Skeletal muscle tissue (tissue), 4 donors: Measurements from ENCODE around the gene TSR3. TPM values are rescaled to one million over a fixed set of nuclear protein-coding genes. Genes with fewer than 3 reads are reported as not detected.

Experiments
- H3K27ac ChIP-seq: one replicate; pipeline ENCODE4 v1.7.0; 2013; ENCODE audit warnings: mild to moderate bottlenecking, low read depth, low read length, inconsistent platforms
- H3K27me3 ChIP-seq, 3 donors: one replicate each; pipeline ENCODE4 v1.7.0; 2013; ENCODE audit warnings: low read length in 3 of 3; ENCODE audit not compliant: control insufficient read depth in 3 of 3, insufficient read depth in 3 of 3
- H3K36me3 ChIP-seq, 3 donors: one replicate each; pipeline ENCODE4 v1.7.0; 2013; ENCODE audit warnings: low read length in 3 of 3; ENCODE audit not compliant: control insufficient read depth in 3 of 3, insufficient read depth in 3 of 3
- H3K4me1 ChIP-seq, 3 donors: one replicate each; pipeline ENCODE4 v1.7.0; 2013; ENCODE audit warnings: low read length in 3 of 3, mild to moderate bottlenecking in 3 of 3; ENCODE audit not compliant: control insufficient read depth in 3 of 3, insufficient read depth in 3 of 3
- H3K4me3 ChIP-seq, 3 donors: one replicate each; pipeline ENCODE4 v1.7.0; 2013; ENCODE audit warnings: low read length in 3 of 3
- H3K9ac ChIP-seq, 3 donors: one replicate each; pipeline ENCODE4 v1.7.0; 2013; ENCODE audit warnings: low read length in 3 of 3, mild to moderate bottlenecking in 3 of 3, moderate library complexity in 2 of 3, low read depth in 1 of 3
- H3K9me3 ChIP-seq, 3 donors: one replicate each; pipeline ENCODE4 v1.7.0; 2013; ENCODE audit warnings: low read length in 3 of 3; ENCODE audit not compliant: control insufficient read depth in 3 of 3
- total RNA-seq: library from RNA; depleted of rRNA; stranded (reverse); fragments of >200 nt; gene quantifications from one replicate; pipeline ENCODE4 v1.2.3, GENCODE V29; 2014
- donor health status: Osteomylitis.

Gene TSR3
- total RNA-seq, 1 donor from 2014 or later: 48.5 TPM

DNA sequence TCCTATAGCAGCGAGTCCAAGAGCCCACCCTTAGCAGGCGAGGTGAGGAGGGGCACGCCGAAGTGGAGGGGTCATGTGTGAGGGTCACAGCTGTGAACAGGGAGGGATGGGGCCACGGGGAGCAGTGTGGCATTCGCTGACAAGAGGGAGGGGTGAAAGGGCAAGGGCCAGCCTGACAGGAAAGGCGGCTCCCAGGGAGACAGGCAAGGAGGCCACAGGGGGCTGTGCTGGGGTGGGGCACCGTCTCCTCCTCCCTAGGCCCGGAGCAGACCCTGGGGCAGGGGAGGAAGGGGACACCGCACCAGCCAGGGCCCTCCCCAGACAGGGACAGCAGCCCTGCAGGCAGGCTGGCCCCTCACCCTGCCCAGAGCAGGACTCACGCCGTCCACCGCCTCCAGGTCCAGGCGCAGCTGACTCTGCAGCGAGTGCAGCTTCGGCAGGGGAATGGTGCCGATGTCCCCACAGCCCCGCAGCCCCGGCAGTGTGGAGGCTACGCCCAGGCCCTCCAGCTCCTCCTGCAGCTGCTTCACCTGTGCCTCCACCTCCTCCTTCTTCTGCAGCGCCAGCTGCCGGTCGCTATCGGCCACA, 15.1 kb upstream of the TSR3 start:
- Histone ChIP-seq H3K9ac (no peak overlapping the region), H3K36me3 (peaks cover 48 to 60% (median 53%) of the 10 kb centered on the region in 3 donors), H3K9me3 (no peaks in the 10 kb centered on the region), H3K4me1 (peaks cover 0 to 5% (median 0%) of the 10 kb centered on the region in 3 donors), H3K27ac (no peak overlapping the region), H3K27me3 (no peaks in the 10 kb centered on the region), H3K4me3 (no peak overlapping the region)

DNA sequence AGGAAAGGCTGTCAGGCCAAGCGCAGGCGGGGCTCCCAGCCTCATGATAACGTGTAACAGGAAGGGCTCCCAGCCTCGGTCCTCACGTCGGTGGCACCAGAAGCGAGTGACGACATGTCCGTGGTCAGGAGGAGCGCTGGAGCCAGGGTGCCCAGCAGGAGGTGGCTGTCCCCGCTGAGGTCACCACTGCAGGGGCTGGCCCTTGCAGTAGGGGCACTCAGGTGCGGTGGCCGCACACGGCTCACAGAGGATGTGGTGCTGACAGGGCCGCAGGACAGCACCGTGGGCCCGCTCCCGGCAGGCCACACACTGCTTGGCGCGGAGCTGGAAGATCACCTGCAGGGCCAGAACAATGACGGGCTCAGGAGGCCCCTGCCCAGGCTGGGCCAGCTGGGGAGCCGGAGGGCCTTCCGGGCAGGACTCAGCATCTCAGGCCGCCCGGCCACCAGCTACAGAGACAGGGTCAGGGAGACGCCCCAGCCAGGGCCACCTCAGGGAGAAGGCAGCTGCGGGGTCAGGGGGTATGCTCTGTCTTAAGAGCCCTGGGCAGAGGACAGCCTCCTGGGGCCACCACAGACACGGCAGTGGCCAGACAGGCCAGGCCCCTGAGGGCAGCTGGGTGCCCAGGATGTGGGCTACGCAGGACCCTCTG, 14.5 kb upstream of the TSR3 start:
- no peak overlapping the region for H3K4me3 ChIP-seq
- H3K4me1 ChIP-seq: peaks cover 0 to 5% (median 0%) of the 10 kb centered on the region in 3 donors
- H3K9ac ChIP-seq: no peak overlapping the region
- H3K36me3 ChIP-seq: peaks cover 48 to 60% (median 51%) of the 10 kb centered on the region in 3 donors
- no peaks in the 10 kb centered on the region for H3K9me3 ChIP-seq
- H3K27me3 ChIP-seq: no peaks in the 10 kb centered on the region
- H3K27ac ChIP-seq: no peak overlapping the region

DNA sequence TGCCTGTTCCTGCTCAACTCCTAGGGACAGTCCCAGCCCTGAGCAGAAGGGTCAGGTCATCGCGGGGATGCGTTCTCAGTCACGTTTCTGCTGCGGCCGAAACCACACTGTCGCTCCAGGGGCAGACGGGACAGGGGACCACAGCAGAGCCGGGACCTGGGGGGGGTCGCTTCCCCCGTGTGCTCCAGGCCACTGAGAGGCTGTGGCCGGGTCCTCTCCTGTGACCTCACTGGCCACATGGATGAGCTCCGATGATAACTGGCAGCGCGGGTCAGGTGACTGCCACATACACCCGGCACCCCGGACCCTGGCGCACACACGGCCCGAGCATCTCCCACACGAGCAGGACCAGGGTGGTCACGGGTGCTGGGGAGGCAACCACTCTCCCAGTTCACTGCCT, 12.8 kb upstream of the TSR3 start:
- Histone ChIP-seq H3K36me3 (peaks cover 44 to 61% (median 50%) of the 10 kb centered on the region in 3 donors), H3K4me1 (peaks cover 0 to 5% (median 0%) of the 10 kb centered on the region in 3 donors), H3K4me3 (no peak overlapping the region), H3K27me3 (no peaks in the 10 kb centered on the region), H3K27ac (no peak overlapping the region), H3K9me3 (no peaks in the 10 kb centered on the region), H3K9ac (no peak overlapping the region)

DNA sequence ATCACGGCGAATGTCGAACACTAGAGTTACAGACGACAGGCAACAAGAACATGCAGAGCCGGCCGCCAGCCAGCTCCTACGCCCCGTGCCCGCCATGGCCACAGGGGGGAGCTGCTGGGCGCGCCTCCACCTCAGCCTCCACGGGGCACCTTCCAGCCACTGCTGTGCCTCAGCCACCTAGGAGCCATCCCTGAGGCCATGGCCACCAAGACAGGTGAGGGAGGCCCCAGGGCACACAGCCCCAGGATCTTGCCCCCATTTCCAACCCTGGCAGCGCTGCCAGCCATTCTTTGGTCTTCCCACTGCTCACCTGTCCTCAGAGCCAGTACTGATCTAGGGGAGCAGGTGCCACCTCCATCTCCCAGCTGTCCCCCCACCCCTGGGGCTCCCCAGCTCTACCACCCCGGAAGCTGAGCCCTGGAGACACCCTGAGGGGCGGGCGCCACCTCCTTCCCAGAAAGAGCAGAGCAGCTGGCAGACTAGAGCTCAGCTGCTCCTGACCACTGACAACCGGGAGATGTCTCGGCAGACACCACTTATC, 11.9 kb upstream of the TSR3 start:
- H3K9ac ChIP-seq: no peak overlapping the region
- H3K36me3 ChIP-seq: peaks cover 44 to 62% (median 50%) of the 10 kb centered on the region in 3 donors
- peaks cover 0 to 5% (median 0%) of the 10 kb centered on the region in 3 donors for H3K4me1 ChIP-seq
- no peaks in the 10 kb centered on the region for H3K9me3 ChIP-seq
- H3K27ac ChIP-seq: no peak overlapping the region
- H3K27me3 ChIP-seq: no peaks in the 10 kb centered on the region
- no peak overlapping the region for H3K4me3 ChIP-seq

DNA sequence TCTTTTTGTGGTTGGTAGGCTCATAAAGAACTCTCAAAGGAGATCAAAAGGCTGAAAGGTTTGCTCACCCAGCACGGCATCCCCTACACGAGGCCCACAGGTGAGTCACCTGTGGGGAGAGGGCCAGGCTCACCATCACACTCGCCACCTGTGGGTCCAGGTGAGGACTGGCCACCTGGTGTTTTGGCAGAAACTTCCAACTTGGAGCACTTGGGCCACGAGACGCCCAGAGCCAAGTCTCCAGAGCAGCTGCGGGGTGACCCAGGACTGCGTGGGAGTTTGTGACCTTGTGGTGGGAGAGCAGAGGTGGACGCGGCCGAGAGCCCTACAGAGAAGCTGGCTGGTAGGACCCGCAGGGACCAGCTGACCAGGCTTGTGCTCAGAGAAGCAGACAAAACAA, 11.1 kb upstream of the TSR3 start:
- peaks cover 44 to 62% (median 53%) of the 10 kb centered on the region in 3 donors for H3K36me3 ChIP-seq
- H3K9me3 ChIP-seq: no peaks in the 10 kb centered on the region
- no peak overlapping the region for H3K4me3 ChIP-seq
- no peak overlapping the region for H3K27ac ChIP-seq
- peaks cover 0 to 7% (median 5%) of the 10 kb centered on the region in 3 donors for H3K4me1 ChIP-seq
- no peaks in the 10 kb centered on the region for H3K27me3 ChIP-seq
- no peak overlapping the region for H3K9ac ChIP-seq

DNA sequence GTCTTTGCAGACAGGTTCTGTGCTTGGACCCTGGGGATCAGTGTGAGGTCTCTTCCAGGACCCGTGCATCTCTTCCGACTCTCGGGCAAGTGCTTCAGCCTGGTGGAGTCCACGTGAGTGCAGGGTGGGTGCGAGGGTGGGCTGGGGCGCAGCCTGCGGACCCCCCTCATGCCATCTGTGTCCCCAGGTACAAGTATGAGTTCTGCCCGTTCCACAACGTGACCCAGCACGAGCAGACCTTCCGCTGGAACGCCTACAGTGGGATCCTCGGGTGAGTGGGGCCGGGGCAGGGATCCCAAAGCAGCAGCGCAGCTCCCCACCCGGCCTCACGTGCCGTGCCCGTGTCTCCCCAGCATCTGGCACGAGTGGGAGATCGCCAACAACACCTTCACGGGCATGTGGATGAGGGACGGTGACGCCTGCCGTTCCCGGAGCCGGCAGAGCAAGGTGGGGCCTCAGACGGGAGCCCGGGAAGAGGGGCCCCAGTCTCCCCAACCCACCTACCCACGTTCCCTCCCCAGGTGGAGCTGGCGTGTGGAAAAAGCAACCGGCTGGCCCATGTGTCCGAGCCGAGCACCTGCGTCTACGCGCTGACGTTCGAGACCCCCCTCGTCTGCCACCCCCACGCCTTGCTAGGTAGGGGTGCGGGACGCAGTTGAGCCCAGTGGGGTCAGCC, 10.1 kb upstream of the TSR3 start:
- Histone ChIP-seq H3K36me3 (peaks cover 39 to 57% (median 49%) of the 10 kb centered on the region in 3 donors), H3K4me3 (no peak overlapping the region), H3K9ac (no peak overlapping the region), H3K4me1 (peaks cover 0 to 7% (median 5%) of the 10 kb centered on the region in 3 donors), H3K27ac (no peak overlapping the region), H3K9me3 (no peaks in the 10 kb centered on the region), H3K27me3 (no peaks in the 10 kb centered on the region)

DNA sequence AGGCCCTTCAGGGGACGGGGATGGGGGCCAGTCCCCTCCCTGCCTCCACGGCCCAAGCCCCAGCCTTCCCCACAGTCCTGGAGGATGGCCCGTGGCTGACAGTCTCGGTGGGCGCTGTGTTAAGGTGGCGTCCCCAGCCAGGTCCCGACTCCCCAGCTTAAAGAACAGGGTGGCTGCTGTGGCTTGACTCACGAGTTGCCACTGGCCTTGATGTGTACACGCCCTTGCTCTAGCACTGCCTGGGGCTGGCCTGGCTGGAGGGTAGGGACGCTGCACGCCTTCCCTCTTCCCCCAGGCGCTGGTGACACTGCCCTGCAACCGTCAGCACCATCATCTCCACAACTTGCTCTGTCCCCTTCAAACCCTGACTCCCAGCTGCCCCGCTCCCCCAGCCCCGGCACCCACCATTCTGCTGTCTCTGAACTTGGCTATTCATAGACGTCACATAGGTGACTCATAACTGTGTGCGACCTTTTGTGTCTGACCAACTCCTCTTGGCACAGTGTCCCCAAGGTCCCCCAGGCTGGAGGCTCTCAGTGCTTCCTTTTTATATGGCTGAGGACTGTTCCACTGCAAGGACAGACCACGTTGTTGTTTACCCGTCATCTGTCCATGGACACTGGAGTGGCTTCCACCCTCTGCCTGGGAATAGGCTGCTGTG, 6.4 kb upstream of the TSR3 start:
- Histone ChIP-seq H3K36me3 (peaks cover 16 to 25% (median 22%) of the 10 kb centered on the region in 3 donors), H3K27me3 (no peaks in the 10 kb centered on the region), H3K9ac (no peak overlapping the region), H3K4me3 (no peak overlapping the region), H3K9me3 (no peaks in the 10 kb centered on the region), H3K4me1 (peaks cover 10 to 34% (median 18%) of the 10 kb centered on the region in 3 donors), H3K27ac (no peak overlapping the region)

DNA sequence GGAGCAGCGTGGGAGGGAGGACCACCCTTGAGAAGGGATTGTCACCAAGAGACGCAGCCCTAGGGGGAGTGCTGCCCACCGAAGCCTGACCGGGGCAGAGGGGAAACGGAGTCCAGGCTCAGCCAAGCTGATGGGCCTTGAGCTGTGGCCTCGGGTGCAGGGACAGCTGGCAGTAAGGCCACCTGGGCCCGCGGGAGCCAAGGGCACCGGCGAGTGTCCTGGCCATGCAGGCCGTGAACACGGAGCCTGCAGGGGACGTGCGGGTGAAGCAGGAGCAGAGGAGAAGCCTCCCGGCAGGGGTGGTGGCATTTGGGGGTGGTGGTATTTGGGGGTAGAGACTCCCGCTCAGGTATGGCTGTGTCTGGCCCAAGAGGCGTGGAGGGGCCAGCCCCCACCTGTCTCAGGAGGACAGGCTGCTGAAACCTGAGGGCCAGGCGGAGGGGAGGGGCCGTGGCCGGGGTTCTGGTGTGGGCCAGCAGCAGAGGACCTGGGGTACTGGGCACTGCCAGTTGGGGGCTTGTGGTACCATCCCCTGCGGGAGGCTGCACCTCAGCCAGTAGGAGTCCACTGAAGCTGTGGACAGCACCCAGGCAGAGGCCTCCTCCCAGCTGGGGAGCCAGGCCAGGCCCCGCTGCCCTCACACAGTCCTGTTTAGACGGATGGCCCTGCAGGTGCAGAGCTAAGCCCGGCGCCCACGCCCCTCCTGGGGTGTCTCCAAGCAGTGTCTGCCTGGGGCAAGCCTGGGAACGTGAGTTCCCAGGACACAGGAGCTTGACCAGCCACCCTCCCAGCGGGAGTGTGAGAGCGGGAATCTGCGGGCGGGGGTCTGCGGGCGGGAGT, 4.6 kb upstream of the TSR3 start:
- Histone ChIP-seq H3K36me3 (peaks cover 3 to 13% (median 10%) of the 10 kb centered on the region in 3 donors), H3K9me3 (no peaks in the 10 kb centered on the region), H3K4me1 (peaks cover 21 to 43% (median 23%) of the 10 kb centered on the region in 3 donors), H3K27me3 (no peaks in the 10 kb centered on the region), H3K4me3 (no peak overlapping the region), H3K9ac (peak overlapping the region in 1 of 3 donors; percentile 8), H3K27ac (no peak overlapping the region)

DNA sequence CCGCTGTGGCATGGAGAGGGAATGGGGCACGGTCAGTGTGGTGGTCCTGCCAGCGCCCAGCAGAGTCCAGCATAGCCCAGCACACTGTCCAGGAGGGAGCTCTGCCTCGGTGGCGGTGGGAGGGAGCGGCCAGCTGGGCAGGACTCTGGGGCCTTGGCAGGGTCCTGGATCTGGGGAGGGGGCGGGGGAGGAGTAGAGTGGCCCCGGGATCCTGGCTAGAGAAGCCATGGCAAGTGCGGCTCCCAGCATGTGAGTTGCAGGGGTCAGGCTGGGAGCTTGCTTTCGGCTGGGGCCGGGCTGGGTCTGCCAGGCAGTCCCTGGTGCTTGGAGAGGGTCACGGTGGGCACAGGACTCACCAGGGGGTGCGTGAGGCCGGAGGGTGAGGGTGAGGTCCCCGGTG, 3.9 kb upstream of the TSR3 start:
- Histone ChIP-seq H3K4me3 (no peak overlapping the region), H3K4me1 (peaks cover 28 to 50% (median 30%) of the 10 kb centered on the region in 3 donors), H3K9ac (no peak overlapping the region), H3K9me3 (no peaks in the 10 kb centered on the region), H3K27me3 (no peaks in the 10 kb centered on the region), H3K36me3 (peaks cover 4 to 9% (median 4%) of the 10 kb centered on the region in 3 donors), H3K27ac (no peak overlapping the region)
